IMR-90 (cell line): ENCODE data around the gene EML3. TPM values are rescaled to one million over a fixed set of nuclear protein-coding genes. Genes with fewer than 3 reads are reported as not detected.

Source experiments
- ATAC-seq: fragments of 200-7000 bp; cut with Tn5 transposase; 2 replicates; pipeline ENCODE4 v1.9.1; 2020; ENCODE audit warnings: low read depth, mild to moderate bottlenecking, moderate library complexity
- BruUV-seq: library from RNA; stranded (reverse); fragments of 400-500 nt; replicated peaks from 2 replicates; lab custom pipeline; 2021; lab: Mats Ljungman, UMichigan
- CTCF ChIA-PET: fragments of 300-600 bp; formaldehyde crosslinking; extraction: SDS; loops from one replicate; lab custom pipeline; 2021; ENCODE audit warnings: antibody characterized with exemption; lab: Yijun Ruan, JAX
- POLR2A ChIA-PET: fragments of 300-600 bp; sonication (Branson Sonifier 250); formaldehyde crosslinking; loops from one replicate; lab custom pipeline; 2022; ENCODE audit warnings: antibody characterized with exemption; ENCODE audit not compliant: unreplicated experiment; lab: Charles Lee
- DNase-seq: peaks from one replicate; pipeline ENCODE4 v3.0.0; 2013
- H2AFZ ChIP-seq: replicated peaks from 2 replicates; pipeline ENCODE3; 2013; ENCODE audit warnings: low read length, mild to moderate bottlenecking; ENCODE audit not compliant: poor library complexity
- H2AK5ac ChIP-seq: 2 replicates; pipeline ENCODE4 v1.6.1; 2013; ENCODE audit warnings: low read depth, low read length, inconsistent platforms
- H2AK9ac ChIP-seq: replicated peaks from 2 replicates; pipeline ENCODE3; 2013; ENCODE audit warnings: mild to moderate bottlenecking, low read depth, low read length, moderate library complexity; ENCODE audit not compliant: poor library complexity
- H2BK120ac ChIP-seq: 2 replicates; pipeline ENCODE4 v1.6.1; 2013; ENCODE audit warnings: low read depth, low read length, inconsistent platforms
- H2BK15ac ChIP-seq: 3 replicates; pipeline ENCODE4 v1.6.1; 2013; ENCODE audit warnings: low read depth, low read length, inconsistent platforms
- H2BK20ac ChIP-seq: 2 replicates; pipeline ENCODE4 v1.6.1; 2013; ENCODE audit warnings: low read depth, mild to moderate bottlenecking, inconsistent platforms, low read length, moderate library complexity
- H2BK5ac ChIP-seq: 2 replicates; pipeline ENCODE4 v1.6.1; 2013; ENCODE audit warnings: mild to moderate bottlenecking, low read depth, low read length, inconsistent platforms; ENCODE audit not compliant: poor library complexity, severe bottlenecking
- H3K14ac ChIP-seq: replicated peaks from 2 replicates; pipeline ENCODE4 v1.6.1; 2013; ENCODE audit warnings: low read depth, low read length, inconsistent platforms
- H3K18ac ChIP-seq: 2 replicates; pipeline ENCODE4 v1.6.1; 2013; ENCODE audit warnings: low read depth, low read length, control low read depth
- H3K23ac ChIP-seq: 2 replicates; pipeline ENCODE4 v1.6.1; 2013; ENCODE audit warnings: low read depth, low read length, inconsistent platforms
- H3K27ac ChIP-seq: 2 replicates; pipeline ENCODE4 v1.5.1; 2013; ENCODE audit warnings: mild to moderate bottlenecking, control low read depth, low read length; ENCODE audit not compliant: insufficient read depth
- H3K27me3 ChIP-seq: 2 replicates; pipeline ENCODE4 v1.6.1; 2013; ENCODE audit warnings: low read length; ENCODE audit not compliant: control insufficient read depth, insufficient read depth
- H3K36me3 ChIP-seq: 2 replicates; pipeline ENCODE4 v1.6.1; 2013; ENCODE audit warnings: low read length, mixed read lengths; ENCODE audit not compliant: control insufficient read depth, insufficient read depth
- H3K4ac ChIP-seq: 2 replicates; pipeline ENCODE4 v1.6.1; 2013; ENCODE audit warnings: low read depth, low read length, inconsistent platforms
- H3K4me1 ChIP-seq: 2 replicates; pipeline ENCODE4 v1.6.1; 2013; ENCODE audit warnings: low read length, mixed read lengths; ENCODE audit not compliant: control insufficient read depth, insufficient read depth
- H3K4me2 ChIP-seq: 2 replicates; pipeline ENCODE4 v1.6.1; 2013; ENCODE audit warnings: low read depth, mild to moderate bottlenecking, control low read depth, low read length, moderate library complexity
- H3K4me3 ChIP-seq: 2 replicates; pipeline ENCODE4 v1.5.1; 2013; ENCODE audit warnings: low read depth, mild to moderate bottlenecking, control low read depth, low read length, moderate library complexity; ENCODE audit not compliant: insufficient read depth
- H3K56ac ChIP-seq: 2 replicates; pipeline ENCODE4 v1.6.1; 2013; ENCODE audit warnings: low read length, inconsistent platforms; ENCODE audit not compliant: insufficient read depth; ENCODE audit errors: extremely low read depth
- H3K79me1 ChIP-seq, 2 experiments: 2 replicates each; pipeline ENCODE4 v1.6.1; 2013; ENCODE audit warnings: low read length in 2 of 2, inconsistent platforms in 1 of 2, low read depth in 1 of 2
- H3K9ac ChIP-seq: 2 replicates; pipeline ENCODE4 v1.6.1; 2013; ENCODE audit warnings: low read depth, low read length, control low read depth
- H3K9me1 ChIP-seq: 2 replicates; pipeline ENCODE4 v1.6.1; 2013; ENCODE audit warnings: low read length, inconsistent platforms; ENCODE audit not compliant: insufficient read depth
- H3K9me3 ChIP-seq: 2 replicates; pipeline ENCODE4 v1.6.1; 2013; ENCODE audit warnings: low read length; ENCODE audit not compliant: control insufficient read depth, insufficient read depth
- H4K20me1 ChIP-seq: 2 replicates; pipeline ENCODE4 v1.6.1; 2013; ENCODE audit warnings: low read length, inconsistent platforms; ENCODE audit not compliant: insufficient read depth
- H4K5ac ChIP-seq: 2 replicates; pipeline ENCODE4 v1.6.1; 2013; ENCODE audit warnings: mild to moderate bottlenecking, low read depth, low read length, control low read depth
- H4K8ac ChIP-seq, 2 experiments: 2 replicates each; pipeline ENCODE4 v1.6.1; 2013; ENCODE audit warnings: low read depth in 2 of 2, low read length in 2 of 2, control low read depth in 1 of 2, inconsistent platforms in 1 of 2
- H4K91ac ChIP-seq: 2 replicates; pipeline ENCODE4 v1.6.1; 2013; ENCODE audit warnings: low read depth, low read length, inconsistent platforms; ENCODE audit not compliant: insufficient read depth
- BHLHE40 ChIP-seq: fragments of 150-350 bp; IDR thresholded peaks from 2 replicates; pipeline ENCODE4 v1.6.1; 2016; ENCODE audit warnings: mild to moderate bottlenecking, low read depth, low read length
- CEBPB ChIP-seq: IDR thresholded peaks from 2 replicates; pipeline ENCODE4 v1.6.1; 2012; ENCODE audit warnings: low read depth, low read length, improper control_type of control experiment
- CHD1 ChIP-seq: IDR thresholded peaks from 2 replicates; pipeline ENCODE4 v1.6.1; 2012; ENCODE audit warnings: low read depth, low read length, improper control_type of control experiment
- FOS ChIP-seq: fragments of 150-350 bp; IDR thresholded peaks from 2 replicates; pipeline ENCODE4 v1.6.1; 2016; ENCODE audit warnings: low read depth, low read length
- MAFK ChIP-seq: IDR thresholded peaks from 2 replicates; pipeline ENCODE4 v1.6.1; 2012; ENCODE audit warnings: low read depth, low read length, improper control_type of control experiment
- MAZ ChIP-seq: IDR thresholded peaks from 2 replicates; pipeline ENCODE4 v1.6.1; 2012; ENCODE audit warnings: low read depth, mild to moderate bottlenecking, low read length, improper control_type of control experiment, moderate library complexity, borderline replicate concordance
- MXI1 ChIP-seq: IDR thresholded peaks from 2 replicates; pipeline ENCODE4 v1.6.1; 2012; ENCODE audit warnings: low read depth, mild to moderate bottlenecking, low read length, moderate library complexity, borderline replicate concordance
- NFE2L2 ChIP-seq: fragments of 150-350 bp; IDR thresholded peaks from 2 replicates; pipeline ENCODE4 v1.6.1; 2016; ENCODE audit warnings: low read depth, mild to moderate bottlenecking, low read length
- POLR2A ChIP-seq: IDR thresholded peaks from 2 replicates; pipeline ENCODE4 v1.6.1; 2012; ENCODE audit warnings: mild to moderate bottlenecking, low read depth, low read length
- RAD21 ChIP-seq: IDR thresholded peaks from 2 replicates; pipeline ENCODE4 v1.6.1; 2012; ENCODE audit warnings: low read length, improper control_type of control experiment
- RCOR1 ChIP-seq: IDR thresholded peaks from 2 replicates; pipeline ENCODE4 v1.6.1; 2012; ENCODE audit warnings: mild to moderate bottlenecking, low read length, improper control_type of control experiment; ENCODE audit not compliant: insufficient replicate concordance
- RFX5 ChIP-seq: IDR thresholded peaks from 2 replicates; pipeline ENCODE4 v1.8.0; 2012; ENCODE audit warnings: low read depth, mild to moderate bottlenecking, low read length, moderate library complexity
- SMC3 ChIP-seq: fragments of 150-350 bp; IDR thresholded peaks from 2 replicates; pipeline ENCODE4 v1.6.1; 2016; ENCODE audit warnings: low read depth, mild to moderate bottlenecking, antibody characterized with exemption, low read length, moderate library complexity
- WGBS, 2 experiments: methylation state at CpG; one replicate each; pipeline versions ENCODE4 v1.1.5 to v1.1.7; 2013; ENCODE audit warnings: missing lambda C conversion rate in 2 of 2; ENCODE audit not compliant: insufficient read length in 1 of 2; ENCODE audit errors: extremely low coverage in 2 of 2; 5-methylcytosine and 5-hydroxymethylcytosine counted together
- dilution Hi-C: fragments of 300-500 bp; cut with HindIII; formaldehyde crosslinking; loops from one replicate; pipeline ENCODE4 v1.14.3; 2018; ENCODE audit warnings: low sequenced_read_pairs; ENCODE audit not compliant: unreplicated experiment
- in situ Hi-C: fragments of 300-500 bp; cut with MboI; formaldehyde crosslinking; loops from 3 replicates; pipeline ENCODE4 v1.14.3; 2019; ENCODE audit warnings: low sequenced_read_pairs, inconsistent platforms, mixed read lengths
- intact Hi-C: fragments of 100-400 bp; cut with micrococcal nuclease; formaldehyde crosslinking; loops from 2 replicates; pipeline ENCODE4 v1.10.0; 2022
- polyA plus RNA-seq, 3 experiments: library from polyadenylated mRNA; depleted of rRNA; stranded (reverse); fragments of >200 nt; gene quantifications; 2 replicates each; pipeline ENCODE4 v1.2.3, GENCODE V29; 2012; ENCODE audit warnings: low replicate concordance in 1 of 3
- total RNA-seq: library from RNA; depleted of rRNA; stranded (reverse); fragments of >200 nt; gene quantifications from 2 replicates; pipeline ENCODE4 v1.2.3, GENCODE V29; 2012
- TF ChIP-seq, protein P1 (sequence below): fragments of 150-350 bp; IDR thresholded peaks from 2 replicates; pipeline ENCODE4 v1.6.1; 2016; ENCODE audit warnings: low read depth, mild to moderate bottlenecking, low read length, moderate library complexity, borderline replicate concordance
- TF ChIP-seq, protein P2 (sequence below): conservative IDR thresholded peaks from 2 replicates; pipeline ENCODE4 v1.5.1; 2012; ENCODE audit warnings: mild to moderate bottlenecking, low read depth, low read length, improper control_type of control experiment
- TF ChIP-seq, protein P3 (sequence below): fragments of 150-350 bp; IDR thresholded peaks from 2 replicates; pipeline ENCODE4 v1.6.1; 2017; ENCODE audit warnings: mild to moderate bottlenecking, antibody characterized with exemption, low read length, low read depth

The EML3 gene
- total and polyA plus RNA-seq, 2 of the 4 experiments (the other 2 are of a cell fraction) = 5.0 to 24.7 TPM

DNA sequence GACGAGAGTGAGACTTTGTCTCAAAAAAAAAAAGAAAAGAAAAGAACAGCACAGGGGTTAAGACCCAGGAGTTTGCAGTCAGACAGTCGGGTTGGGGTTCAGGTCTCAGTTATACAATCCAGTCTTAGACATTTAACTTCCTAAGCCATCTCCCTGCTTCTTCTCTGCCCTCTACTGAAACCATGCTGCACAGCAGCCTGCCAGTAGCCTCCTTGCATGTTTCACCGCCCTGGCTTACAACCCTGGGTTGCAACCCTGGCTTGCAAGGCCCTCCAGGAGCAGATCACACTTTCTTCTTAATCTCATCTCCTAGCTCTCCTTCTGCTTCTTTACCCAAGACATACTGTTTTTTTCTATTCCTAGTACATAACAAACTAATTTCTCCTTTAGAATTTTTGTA, 15.1 kb upstream of the EML3 start:
- H4K5ac ChIP-seq = no peak overlapping the region
- intact Hi-C loops (no loop called here), dilution Hi-C loops (no loop called here), in situ Hi-C loops (no loop called here)
- DNase-seq (no peak), ATAC-seq (no peak)
- 64% methylated on average over 2 of the region's 3 CpGs; no CpG with 5 or more reads in 1 of the 2 experiments for WGBS, 2 experiments
- H4K8ac ChIP-seq = no peak overlapping the region
- no peak overlapping the region for H2BK5ac ChIP-seq
- no peak overlapping the region for H3K4ac ChIP-seq
- H2AK9ac ChIP-seq = no peak overlapping the region
- no peak overlapping the region for H2BK20ac ChIP-seq
- no peak overlapping the region for H3K27ac ChIP-seq
- no peak overlapping the region for H2AFZ ChIP-seq
- no peak overlapping the region for H2AK5ac ChIP-seq
- no peak overlapping the region for H3K14ac ChIP-seq
- H3K27me3 ChIP-seq = no peaks in the 10 kb centered on the region
- POLR2A ChIA-PET = no interaction called here
- H3K9me3 ChIP-seq = no peaks in the 10 kb centered on the region
- H3K4me3 ChIP-seq = no peak overlapping the region
- H2BK15ac ChIP-seq = no peak overlapping the region
- no peak overlapping the region for H3K56ac ChIP-seq
- H3K23ac ChIP-seq = no peak overlapping the region
- no peaks in the 10 kb centered on the region for H3K4me1 ChIP-seq
- BruUV-seq = no TSS peak
- H3K36me3 ChIP-seq = peaks cover 69% of the 10 kb centered on the region
- no peak overlapping the region for H2BK120ac ChIP-seq
- H3K9me1 ChIP-seq = peaks cover 3% of the 10 kb centered on the region; the same call in 1 of the 2 replicates
- no peak overlapping the region for H3K18ac ChIP-seq
- CTCF ChIA-PET = no interaction called here
- H3K9ac ChIP-seq = no peak overlapping the region
- no peak overlapping the region for H4K91ac ChIP-seq
- no peaks in the 10 kb centered on the region; the same call in 1 of the 2 replicates for H4K20me1 ChIP-seq
- no peak for TF ChIP-seq RCOR1
- no peak for TF ChIP-seq NFE2L2
- TF ChIP-seq, protein P1, sequence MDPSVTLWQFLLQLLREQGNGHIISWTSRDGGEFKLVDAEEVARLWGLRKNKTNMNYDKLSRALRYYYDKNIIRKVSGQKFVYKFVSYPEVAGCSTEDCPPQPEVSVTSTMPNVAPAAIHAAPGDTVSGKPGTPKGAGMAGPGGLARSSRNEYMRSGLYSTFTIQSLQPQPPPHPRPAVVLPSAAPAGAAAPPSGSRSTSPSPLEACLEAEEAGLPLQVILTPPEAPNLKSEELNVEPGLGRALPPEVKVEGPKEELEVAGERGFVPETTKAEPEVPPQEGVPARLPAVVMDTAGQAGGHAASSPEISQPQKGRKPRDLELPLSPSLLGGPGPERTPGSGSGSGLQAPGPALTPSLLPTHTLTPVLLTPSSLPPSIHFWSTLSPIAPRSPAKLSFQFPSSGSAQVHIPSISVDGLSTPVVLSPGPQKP = no peak
- TF ChIP-seq RFX5 = no peak
- TF ChIP-seq MXI1 = no peak
- no peak for TF ChIP-seq FOS
- TF ChIP-seq BHLHE40 = no peak
- no peak for TF ChIP-seq MAFK
- no peak for TF ChIP-seq RAD21
- TF ChIP-seq, protein P2, sequence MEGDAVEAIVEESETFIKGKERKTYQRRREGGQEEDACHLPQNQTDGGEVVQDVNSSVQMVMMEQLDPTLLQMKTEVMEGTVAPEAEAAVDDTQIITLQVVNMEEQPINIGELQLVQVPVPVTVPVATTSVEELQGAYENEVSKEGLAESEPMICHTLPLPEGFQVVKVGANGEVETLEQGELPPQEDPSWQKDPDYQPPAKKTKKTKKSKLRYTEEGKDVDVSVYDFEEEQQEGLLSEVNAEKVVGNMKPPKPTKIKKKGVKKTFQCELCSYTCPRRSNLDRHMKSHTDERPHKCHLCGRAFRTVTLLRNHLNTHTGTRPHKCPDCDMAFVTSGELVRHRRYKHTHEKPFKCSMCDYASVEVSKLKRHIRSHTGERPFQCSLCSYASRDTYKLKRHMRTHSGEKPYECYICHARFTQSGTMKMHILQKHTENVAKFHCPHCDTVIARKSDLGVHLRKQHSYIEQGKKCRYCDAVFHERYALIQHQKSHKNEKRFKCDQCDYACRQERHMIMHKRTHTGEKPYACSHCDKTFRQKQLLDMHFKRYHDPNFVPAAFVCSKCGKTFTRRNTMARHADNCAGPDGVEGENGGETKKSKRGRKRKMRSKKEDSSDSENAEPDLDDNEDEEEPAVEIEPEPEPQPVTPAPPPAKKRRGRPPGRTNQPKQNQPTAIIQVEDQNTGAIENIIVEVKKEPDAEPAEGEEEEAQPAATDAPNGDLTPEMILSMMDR = no peak
- no peak for TF ChIP-seq MAZ
- no peak for TF ChIP-seq SMC3
- TF ChIP-seq POLR2A = no peak
- TF ChIP-seq, protein P3, sequence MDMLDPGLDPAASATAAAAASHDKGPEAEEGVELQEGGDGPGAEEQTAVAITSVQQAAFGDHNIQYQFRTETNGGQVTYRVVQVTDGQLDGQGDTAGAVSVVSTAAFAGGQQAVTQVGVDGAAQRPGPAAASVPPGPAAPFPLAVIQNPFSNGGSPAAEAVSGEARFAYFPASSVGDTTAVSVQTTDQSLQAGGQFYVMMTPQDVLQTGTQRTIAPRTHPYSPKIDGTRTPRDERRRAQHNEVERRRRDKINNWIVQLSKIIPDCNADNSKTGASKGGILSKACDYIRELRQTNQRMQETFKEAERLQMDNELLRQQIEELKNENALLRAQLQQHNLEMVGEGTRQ = no peak
- TF ChIP-seq CHD1 = no peak
- TF ChIP-seq CEBPB = no peak
- H3K4me2 ChIP-seq = no peak overlapping the region
- H3K79me1 ChIP-seq = peaks cover 16 to 24% of the 10 kb centered on the region in 2 experiments
